Activated naive CD8-positive, alpha-beta T cell treated with anti-CD3 and anti-CD28 coated beads for 36 hours (primary cell): Measurements from ENCODE around the gene RRBP1. TPM values are rescaled to one million over a fixed set of nuclear protein-coding genes. Genes with fewer than 3 reads are reported as not detected.
"Not testable (repeated sequence)": the region's sequence is repeated elsewhere in the genome, so short reads cannot be mapped to it uniquely, and the experiment has no call there.

ENCODE experiments used
- DNase-seq: peaks from one replicate; pipeline ENCODE4 v3.0.0; 2021
- H3K27ac Mint-ChIP-seq: one replicate; pipeline ENCODE4 v1.8.0; 2022; ENCODE audit warnings: mild to moderate bottlenecking, moderate library complexity, mixed read lengths
- H3K27me3 Mint-ChIP-seq: one replicate; pipeline ENCODE4 v1.8.0; 2022; ENCODE audit warnings: mild to moderate bottlenecking, mixed read lengths
- H3K36me3 Mint-ChIP-seq: one replicate; pipeline ENCODE4 v1.8.0; 2021; ENCODE audit warnings: mild to moderate bottlenecking, mixed read lengths
- H3K4me1 Mint-ChIP-seq: one replicate; pipeline ENCODE4 v1.8.0; 2021; ENCODE audit warnings: mixed read lengths
- H3K4me3 Mint-ChIP-seq: one replicate; pipeline ENCODE4 v1.8.0; 2022; ENCODE audit warnings: mild to moderate bottlenecking, moderate library complexity, mixed read lengths
- H3K9me3 Mint-ChIP-seq: one replicate; pipeline ENCODE4 v1.8.0; 2022; ENCODE audit warnings: mixed read lengths
- total RNA-seq, 2 experiments: library from RNA; stranded (reverse); gene quantifications; one replicate each; pipeline ENCODE4 v1.2.3, GENCODE V29; 2021

Gene RRBP1
- total RNA-seq, 2 experiments from 2014 or later: 24.0 to 26.5 TPM

GRCh38 chr20:17666481-17666880, 15.6 kb downstream of the RRBP1 start:
- no peaks in the 10 kb centered on the region for H3K9me3 Mint-ChIP-seq
- H3K36me3 Mint-ChIP-seq: peaks cover 20% of the 10 kb centered on the region
- no peak overlapping the region for H3K4me3 Mint-ChIP-seq
- H3K27me3 Mint-ChIP-seq: no peaks in the 10 kb centered on the region
- H3K4me1 Mint-ChIP-seq: peaks cover 62% of the 10 kb centered on the region
- no peak for DNase-seq
- H3K27ac Mint-ChIP-seq: no peak overlapping the region

DNA sequence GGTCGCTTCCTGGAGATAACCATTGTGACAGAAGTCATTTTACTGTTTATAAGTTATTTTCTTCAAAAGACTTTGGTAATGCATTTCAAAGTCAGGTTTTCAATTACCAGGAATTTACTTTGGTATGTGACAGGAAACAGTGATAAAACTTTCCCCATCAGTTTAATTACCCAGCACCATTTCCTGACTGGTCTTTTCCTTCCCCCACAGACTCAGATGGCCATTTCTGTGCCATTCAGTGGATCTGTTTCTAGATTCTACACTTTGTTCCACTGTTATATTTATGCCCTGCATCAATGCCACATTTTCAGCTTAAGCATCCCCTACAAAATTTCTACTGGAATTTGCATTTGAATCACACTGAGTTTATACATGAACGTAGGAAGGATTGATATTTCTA, 16.3 kb downstream of the RRBP1 start:
- peaks cover 58% of the 10 kb centered on the region for H3K4me1 Mint-ChIP-seq
- H3K27me3 Mint-ChIP-seq: no peaks in the 10 kb centered on the region
- peak overlapping the region; percentile 76 for H3K27ac Mint-ChIP-seq
- no peak for DNase-seq
- H3K9me3 Mint-ChIP-seq: no peaks in the 10 kb centered on the region
- peaks cover 17% of the 10 kb centered on the region for H3K36me3 Mint-ChIP-seq
- no peak overlapping the region for H3K4me3 Mint-ChIP-seq

- Mint-ChIP-seq H3K9me3 (no peaks in the 10 kb centered on the region), H3K27me3 (no peaks in the 10 kb centered on the region), H3K27ac (peak overlapping the region; percentile 80), H3K4me1 (peaks cover 53% of the 10 kb centered on the region), H3K36me3 (peaks cover 24% of the 10 kb centered on the region), H3K4me3 (peak overlapping the region; percentile 29)
- DNase-seq: peak; percentile 20
Measured at GRCh38 chr20:17664025-17664633, 17.9 kb downstream of the RRBP1 start.

GRCh38 chr20:17663486-17663885, 18.6 kb downstream of the RRBP1 start:
- H3K4me3 Mint-ChIP-seq: no peak overlapping the region

DNA sequence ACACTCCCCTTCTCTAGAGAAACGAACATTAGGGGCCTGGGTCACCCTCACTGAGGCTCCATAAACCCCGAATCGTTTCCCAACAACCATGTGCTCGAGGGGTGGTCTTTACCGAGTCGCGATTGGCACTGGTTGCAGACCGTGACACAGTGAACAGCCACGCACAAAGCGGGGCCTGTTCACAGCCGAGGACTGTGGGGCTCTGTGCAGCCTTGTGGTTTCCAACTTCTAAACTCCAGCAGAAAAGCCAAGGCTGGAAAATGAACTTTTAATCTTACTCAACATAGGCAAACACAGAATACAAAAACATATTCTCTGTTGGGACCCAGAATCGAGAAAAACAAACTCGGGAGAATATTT, 19.0 kb downstream of the RRBP1 start:
- DNase-seq: no peak
- Mint-ChIP-seq H3K4me1 (peaks cover 53% of the 10 kb centered on the region), H3K9me3 (peaks cover 2% of the 10 kb centered on the region), H3K27ac (peak overlapping the region; percentile 45), H3K36me3 (peaks cover 28% of the 10 kb centered on the region), H3K27me3 (no peaks in the 10 kb centered on the region), H3K4me3 (no peak overlapping the region)

More at GRCh38 chr20:17663486-17663885, 18.6 kb downstream of the RRBP1 start:
- H3K27ac Mint-ChIP-seq: no peak overlapping the region
- DNase-seq: no peak
- peaks cover 2% of the 10 kb centered on the region for H3K9me3 Mint-ChIP-seq
- H3K27me3 Mint-ChIP-seq: no peaks in the 10 kb centered on the region
- H3K4me1 Mint-ChIP-seq: peaks cover 53% of the 10 kb centered on the region
- peaks cover 24% of the 10 kb centered on the region for H3K36me3 Mint-ChIP-seq

GRCh38 chr20:17662333-17663039, 19.6 kb downstream of the RRBP1 start:
- Mint-ChIP-seq H3K36me3 (peaks cover 29% of the 10 kb centered on the region), H3K4me1 (peaks cover 51% of the 10 kb centered on the region), H3K27me3 (no peaks in the 10 kb centered on the region), H3K9me3 (peaks cover 2% of the 10 kb centered on the region), H3K4me3 (peak overlapping the region; percentile 24), H3K27ac (peak overlapping the region; percentile 45)
- DNase-seq: peak; percentile 37

DNA sequence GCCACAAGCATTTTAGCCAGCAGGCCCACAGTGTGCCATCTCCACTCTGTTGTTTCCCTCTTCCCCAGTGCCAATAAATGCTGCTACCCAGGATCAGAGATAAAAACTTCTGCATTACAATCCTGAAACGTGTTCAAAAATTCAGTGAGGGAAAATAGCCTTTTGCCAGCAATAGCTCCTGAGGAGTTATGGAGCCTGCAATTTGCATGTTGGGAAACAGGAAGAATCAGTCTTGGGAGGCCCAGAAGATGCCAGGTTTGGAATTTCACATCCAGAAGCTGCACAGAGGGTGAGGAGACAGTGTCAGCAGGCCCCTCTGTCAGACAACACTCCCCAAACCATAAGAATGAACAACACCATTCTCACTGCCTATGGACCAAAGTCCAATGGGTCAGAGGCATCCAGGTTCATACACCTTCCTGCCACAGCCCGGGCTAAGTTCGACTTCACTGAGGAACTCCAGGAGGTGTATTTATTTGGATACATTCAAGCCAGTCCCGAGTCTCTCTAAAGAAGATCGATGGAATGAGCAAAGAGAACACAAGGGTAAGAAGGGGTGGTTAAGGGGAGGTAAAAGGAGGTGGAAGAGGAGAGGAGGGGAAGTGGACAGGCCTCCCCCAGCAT, 20.8 kb downstream of the RRBP1 start:
- no peak for DNase-seq
- H3K36me3 Mint-ChIP-seq: peaks cover 30% of the 10 kb centered on the region
- peaks cover 2% of the 10 kb centered on the region for H3K9me3 Mint-ChIP-seq
- no peak overlapping the region for H3K4me3 Mint-ChIP-seq
- H3K27me3 Mint-ChIP-seq: no peaks in the 10 kb centered on the region
- H3K27ac Mint-ChIP-seq: no peak overlapping the region
- peaks cover 42% of the 10 kb centered on the region for H3K4me1 Mint-ChIP-seq

DNA sequence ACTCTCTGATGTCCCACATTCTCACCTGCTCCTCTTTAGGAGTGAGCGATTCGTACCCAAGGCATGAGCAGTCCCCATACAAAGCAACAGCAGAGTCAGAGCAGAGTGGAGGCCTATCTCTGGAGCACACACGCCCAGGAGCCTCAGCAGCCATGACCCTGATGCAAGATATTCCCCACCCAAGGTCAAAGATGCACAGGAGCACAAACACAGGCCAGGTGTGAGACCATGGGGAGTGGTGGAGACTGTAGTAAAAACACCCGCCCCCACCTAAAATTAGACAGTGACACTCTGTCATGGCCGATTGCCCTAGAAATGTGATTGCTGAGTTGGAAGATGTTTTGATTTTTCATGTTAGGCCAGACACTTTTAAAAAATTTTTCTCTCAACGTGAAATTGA, 21.4 kb downstream of the RRBP1 start:
- Mint-ChIP-seq H3K9me3 (peaks cover 2% of the 10 kb centered on the region), H3K27me3 (no peaks in the 10 kb centered on the region), H3K36me3 (peaks cover 30% of the 10 kb centered on the region), H3K4me1 (peaks cover 36% of the 10 kb centered on the region), H3K4me3 (no peak overlapping the region), H3K27ac (no peak overlapping the region)
- no peak for DNase-seq

- no peak overlapping the region for H3K27ac Mint-ChIP-seq
- H3K27me3 Mint-ChIP-seq: no peaks in the 10 kb centered on the region
- DNase-seq: no peak
- peaks cover 2% of the 10 kb centered on the region for H3K9me3 Mint-ChIP-seq
- peaks cover 30% of the 10 kb centered on the region for H3K36me3 Mint-ChIP-seq
- no peak overlapping the region for H3K4me3 Mint-ChIP-seq
- peaks cover 29% of the 10 kb centered on the region for H3K4me1 Mint-ChIP-seq
Measured at GRCh38 chr20:17659801-17660200, 22.2 kb downstream of the RRBP1 start.

DNA sequence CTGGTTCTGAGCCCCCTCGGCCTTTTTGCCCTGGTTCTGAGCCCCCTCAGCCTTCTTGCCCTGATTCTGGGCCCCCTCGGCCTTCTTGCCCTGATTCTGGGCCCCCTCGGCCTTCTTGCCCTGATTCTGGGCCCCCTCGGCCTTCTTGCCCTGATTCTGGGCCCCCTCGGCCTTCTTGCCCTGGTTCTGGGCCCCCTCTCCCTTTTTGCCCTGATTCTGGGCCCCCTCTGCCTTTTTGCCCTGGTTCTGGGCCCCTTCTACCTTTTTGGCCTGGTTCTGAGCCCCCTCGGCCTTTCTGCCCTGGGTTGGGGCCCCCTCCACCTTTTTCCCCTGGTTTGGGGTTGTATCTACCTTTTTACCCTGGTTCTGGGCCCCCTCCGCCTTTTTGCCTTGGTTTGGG, 22.7 kb downstream of the RRBP1 start:
- not testable (repeated sequence) for DNase-seq, H3K9me3 Mint-ChIP-seq, H3K4me3 Mint-ChIP-seq, H3K27ac Mint-ChIP-seq, H3K27me3 Mint-ChIP-seq
- peaks cover 30% of the 10 kb centered on the region for H3K36me3 Mint-ChIP-seq
- peaks cover 25% of the 10 kb centered on the region for H3K4me1 Mint-ChIP-seq

- no peak for DNase-seq
- peaks cover 18% of the 10 kb centered on the region for H3K4me1 Mint-ChIP-seq
- H3K27me3 Mint-ChIP-seq: no peaks in the 10 kb centered on the region
- peaks cover 2% of the 10 kb centered on the region for H3K9me3 Mint-ChIP-seq
- peaks cover 25% of the 10 kb centered on the region for H3K36me3 Mint-ChIP-seq
- peak overlapping the region; percentile 23 for H3K27ac Mint-ChIP-seq
- H3K4me3 Mint-ChIP-seq: no peak overlapping the region
Measured at GRCh38 chr20:17658648-17658993, 23.4 kb downstream of the RRBP1 start.

DNA sequence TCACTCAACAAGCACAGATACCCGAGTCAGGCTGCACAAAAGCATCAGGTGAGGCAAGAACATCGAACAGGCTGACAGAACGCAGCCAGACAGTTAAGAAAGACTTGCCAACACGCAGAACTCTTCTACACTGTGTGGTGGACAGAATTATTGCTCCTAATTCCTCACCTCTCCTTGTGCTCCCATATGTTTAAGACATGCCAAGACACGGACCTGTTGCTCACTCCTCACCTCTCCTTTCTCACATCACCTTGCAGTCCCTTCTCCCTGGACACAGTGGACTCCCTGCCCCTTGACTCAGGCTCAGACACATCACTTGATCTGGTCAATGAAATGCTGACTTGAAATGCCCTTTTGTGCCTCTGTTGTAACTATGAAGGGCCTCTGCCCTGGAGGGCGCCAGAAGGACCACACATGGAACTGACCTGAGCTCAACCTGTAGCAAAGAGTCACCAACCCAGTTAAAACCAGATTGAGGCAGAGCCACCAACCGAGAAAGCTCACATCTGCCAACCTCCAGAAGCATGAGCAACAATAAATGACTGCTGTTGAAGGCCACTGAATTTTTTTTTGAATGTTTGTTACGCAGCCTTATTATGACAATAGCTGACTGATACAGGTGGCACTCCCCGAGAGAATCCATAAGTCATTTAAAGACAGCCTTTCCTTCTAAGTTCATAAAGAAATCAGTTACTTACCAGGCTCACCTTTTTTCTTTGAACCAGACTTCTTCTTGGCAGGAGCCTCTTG, 24.0 kb downstream of the RRBP1 start:
- peaks cover 25% of the 10 kb centered on the region for H3K36me3 Mint-ChIP-seq
- H3K27ac Mint-ChIP-seq: no peak overlapping the region
- no peaks in the 10 kb centered on the region for H3K27me3 Mint-ChIP-seq
- peaks cover 2% of the 10 kb centered on the region for H3K9me3 Mint-ChIP-seq
- no peak for DNase-seq
- no peak overlapping the region for H3K4me3 Mint-ChIP-seq
- peaks cover 14% of the 10 kb centered on the region for H3K4me1 Mint-ChIP-seq

DNA sequence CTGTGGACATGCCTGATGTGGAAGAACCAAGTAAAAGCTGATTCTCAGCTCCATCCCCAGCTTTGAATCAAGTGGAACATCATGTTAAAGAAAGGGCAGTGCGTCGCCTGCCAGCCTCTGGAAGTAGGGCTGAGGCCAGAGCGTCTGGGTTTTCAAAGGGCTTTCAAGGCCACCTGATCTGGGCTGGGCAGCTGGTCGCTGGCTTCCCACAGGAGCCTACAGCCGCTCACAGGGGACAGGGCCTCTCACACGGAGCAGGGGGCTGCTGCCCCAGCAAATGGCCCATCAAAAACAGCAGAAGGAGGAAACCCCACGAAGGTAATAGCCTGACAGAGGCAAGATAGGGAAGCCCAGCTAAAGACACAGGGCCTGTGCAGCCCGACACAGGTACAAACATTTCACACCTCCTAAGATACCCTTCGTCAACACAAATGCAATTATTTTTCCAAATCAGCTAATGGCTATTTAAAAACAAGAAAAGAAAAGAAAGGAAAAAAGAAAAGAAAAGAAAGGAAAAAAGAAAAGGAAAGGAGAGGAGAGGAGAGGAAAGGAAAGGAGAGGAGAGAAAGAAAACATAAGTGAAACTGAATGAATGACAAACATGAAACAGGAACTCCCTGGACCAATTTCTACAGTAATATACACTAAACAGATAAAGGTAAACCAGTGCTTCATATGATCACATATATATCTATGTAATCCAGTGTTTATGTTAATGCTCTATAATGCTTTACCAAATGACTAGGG, 24.8 kb downstream of the RRBP1 start:
- H3K27me3 Mint-ChIP-seq: no peaks in the 10 kb centered on the region
- DNase-seq: no peak
- peaks cover 2% of the 10 kb centered on the region for H3K9me3 Mint-ChIP-seq
- peaks cover 6% of the 10 kb centered on the region for H3K4me1 Mint-ChIP-seq
- peaks cover 25% of the 10 kb centered on the region for H3K36me3 Mint-ChIP-seq
- H3K27ac Mint-ChIP-seq: no peak overlapping the region
- no peak overlapping the region for H3K4me3 Mint-ChIP-seq

DNA sequence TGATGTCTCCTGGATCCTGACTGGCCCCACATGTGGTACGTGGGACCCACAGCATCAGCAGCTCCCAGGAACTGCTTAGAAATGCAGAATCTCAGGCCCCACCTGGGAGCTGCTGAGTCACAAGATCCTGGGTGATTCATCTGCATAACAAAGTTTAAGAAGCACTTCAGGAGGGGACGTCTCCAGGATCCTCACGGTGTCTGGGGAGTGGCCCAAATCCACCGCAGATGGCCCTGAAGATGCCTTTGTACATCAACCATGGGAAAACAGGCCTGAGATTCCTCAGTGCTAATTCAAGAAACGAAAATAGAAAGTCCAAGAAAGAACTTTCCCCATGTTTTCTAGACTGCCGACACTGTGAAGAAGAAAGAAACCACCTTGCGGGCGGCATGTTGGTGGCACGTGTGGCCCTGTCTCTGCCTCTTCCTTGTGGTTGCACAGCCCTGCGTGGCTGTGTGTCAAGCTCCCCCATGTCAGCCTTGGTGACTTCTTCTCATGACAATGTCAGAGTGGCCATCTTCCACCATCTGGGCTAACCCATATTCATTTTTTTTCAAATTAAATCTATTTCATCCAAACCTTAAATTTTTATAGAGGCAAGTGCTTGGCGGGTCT, 26.1 kb downstream of the RRBP1 start:
- Mint-ChIP-seq H3K4me1 (no peaks in the 10 kb centered on the region), H3K36me3 (peaks cover 25% of the 10 kb centered on the region), H3K9me3 (peaks cover 2% of the 10 kb centered on the region), H3K27ac (no peak overlapping the region), H3K4me3 (no peak overlapping the region), H3K27me3 (no peaks in the 10 kb centered on the region)
- DNase-seq: no peak
